NOMO-1 treated with dmso at 0.1 percent for 144 hours (cell line): ENCODE results near the gene PI4K2A.

Source experiments
- DNase-seq: peaks from one replicate; lab custom pipeline; 2025; ENCODE audit not compliant: unreplicated experiment; lab: John Stamatoyannopoulos, UW

Gene PI4K2A

DNA sequence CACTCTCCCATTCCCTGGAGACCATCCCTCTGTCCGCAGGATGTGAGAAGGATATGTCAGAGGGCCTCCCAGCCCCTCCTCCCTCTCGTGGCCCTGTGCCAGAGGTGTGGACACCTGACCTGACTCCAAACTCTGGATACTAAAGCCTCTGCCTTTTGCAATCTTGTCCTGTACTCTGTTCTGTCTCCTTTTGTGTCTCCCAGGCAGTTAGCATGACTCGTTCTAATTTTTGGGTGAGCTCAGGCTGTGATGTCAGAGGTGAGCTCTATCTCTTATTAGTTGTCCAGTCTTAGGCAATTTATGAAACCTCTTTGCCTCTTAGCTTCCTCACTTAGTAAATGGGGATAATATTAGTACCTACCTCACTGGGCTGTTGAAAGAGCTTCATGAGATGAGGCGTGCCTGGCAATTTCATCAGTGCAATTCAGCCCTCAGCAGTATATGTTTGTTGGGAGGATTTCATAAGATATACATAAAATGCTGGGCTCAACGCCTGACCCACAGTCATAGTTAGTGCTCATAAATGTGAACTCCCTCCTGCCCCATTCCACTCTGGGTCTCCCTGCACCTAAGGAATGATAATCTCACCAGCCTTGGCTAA lies 84.0 kb downstream of the PI4K2A start:
- peak; percentile 51 for DNase-seq
